Ovary (tissue), 3 donors: ENCODE results near the gene VPS8.

Source experiments
- EP300 ChIP-seq: sonication (generic); formaldehyde crosslinking; IDR thresholded peaks from one replicate; pipeline ENCODE4 v1.6.1; 2017; ENCODE audit warnings: antibody characterized with exemption
- TF ChIP-seq, protein P1 (sequence below), 3 donors: fragments of 450-650 bp in 2 of 3; fragments of 200-600 bp in 1 of 3; IDR thresholded peaks; one replicate each; pipeline versions ENCODE4 v1.5.1 to v1.8.0; 2016 to 2022; ENCODE audit warnings: antibody characterized with exemption in 3 of 3, mild to moderate bottlenecking in 1 of 3
- donor health status: DM: no; HTN: no; CAD: no.

DNA sequence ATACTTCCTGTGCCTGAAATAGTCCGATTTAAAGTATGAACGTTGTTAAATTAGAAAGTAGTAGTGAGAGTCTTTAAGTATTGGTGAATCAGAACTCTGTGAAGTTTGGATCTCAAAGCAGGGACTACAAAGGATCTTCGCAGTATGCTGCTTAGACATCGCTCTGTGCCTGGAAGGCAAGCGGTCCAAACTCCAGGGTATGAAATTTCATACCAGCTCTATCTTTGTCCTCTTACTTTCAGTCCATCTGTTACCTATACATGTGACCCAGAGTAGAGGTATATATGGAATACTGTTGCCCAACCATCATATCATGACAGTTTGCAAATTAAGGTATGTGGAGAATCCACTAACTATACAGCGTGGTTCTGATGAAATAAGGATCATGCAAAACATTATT, 34.5 kb downstream of the VPS8 start:
- TF ChIP-seq, protein P1, sequence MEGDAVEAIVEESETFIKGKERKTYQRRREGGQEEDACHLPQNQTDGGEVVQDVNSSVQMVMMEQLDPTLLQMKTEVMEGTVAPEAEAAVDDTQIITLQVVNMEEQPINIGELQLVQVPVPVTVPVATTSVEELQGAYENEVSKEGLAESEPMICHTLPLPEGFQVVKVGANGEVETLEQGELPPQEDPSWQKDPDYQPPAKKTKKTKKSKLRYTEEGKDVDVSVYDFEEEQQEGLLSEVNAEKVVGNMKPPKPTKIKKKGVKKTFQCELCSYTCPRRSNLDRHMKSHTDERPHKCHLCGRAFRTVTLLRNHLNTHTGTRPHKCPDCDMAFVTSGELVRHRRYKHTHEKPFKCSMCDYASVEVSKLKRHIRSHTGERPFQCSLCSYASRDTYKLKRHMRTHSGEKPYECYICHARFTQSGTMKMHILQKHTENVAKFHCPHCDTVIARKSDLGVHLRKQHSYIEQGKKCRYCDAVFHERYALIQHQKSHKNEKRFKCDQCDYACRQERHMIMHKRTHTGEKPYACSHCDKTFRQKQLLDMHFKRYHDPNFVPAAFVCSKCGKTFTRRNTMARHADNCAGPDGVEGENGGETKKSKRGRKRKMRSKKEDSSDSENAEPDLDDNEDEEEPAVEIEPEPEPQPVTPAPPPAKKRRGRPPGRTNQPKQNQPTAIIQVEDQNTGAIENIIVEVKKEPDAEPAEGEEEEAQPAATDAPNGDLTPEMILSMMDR (IDR thresholded peaks at IDR 0.05): no peak
- no peak for TF ChIP-seq EP300
